Fibroblast of the conjunctiva (primary cell): ENCODE results near the gene BRSK2.

Experiments used
- DNase-seq: peaks from one replicate; pipeline ENCODE4 v3.0.0-alpha.2; 2010; ENCODE audit warnings: low read depth

The BRSK2 gene

DNA sequence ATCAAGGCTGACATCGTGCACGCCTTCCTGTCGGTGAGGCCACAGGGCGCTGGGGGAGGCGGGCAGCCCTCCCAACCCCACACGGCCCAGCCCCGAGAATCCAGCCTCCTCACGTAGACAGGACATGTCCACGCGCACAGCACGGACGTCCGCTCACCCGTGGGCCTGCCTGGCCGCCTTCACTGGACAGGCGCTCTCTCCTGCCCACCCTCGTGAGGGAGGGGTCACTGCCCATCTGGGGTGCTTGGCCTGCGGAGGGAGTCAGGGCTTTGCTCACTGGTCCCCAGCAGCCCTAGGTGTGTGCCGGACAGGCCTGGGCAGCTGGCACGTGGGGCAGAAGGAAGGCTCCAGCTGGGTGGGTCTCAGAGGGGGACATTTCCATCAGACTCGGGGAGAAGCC is 64.8 kb downstream of the BRSK2 start:
- DNase-seq: no peak

DNA sequence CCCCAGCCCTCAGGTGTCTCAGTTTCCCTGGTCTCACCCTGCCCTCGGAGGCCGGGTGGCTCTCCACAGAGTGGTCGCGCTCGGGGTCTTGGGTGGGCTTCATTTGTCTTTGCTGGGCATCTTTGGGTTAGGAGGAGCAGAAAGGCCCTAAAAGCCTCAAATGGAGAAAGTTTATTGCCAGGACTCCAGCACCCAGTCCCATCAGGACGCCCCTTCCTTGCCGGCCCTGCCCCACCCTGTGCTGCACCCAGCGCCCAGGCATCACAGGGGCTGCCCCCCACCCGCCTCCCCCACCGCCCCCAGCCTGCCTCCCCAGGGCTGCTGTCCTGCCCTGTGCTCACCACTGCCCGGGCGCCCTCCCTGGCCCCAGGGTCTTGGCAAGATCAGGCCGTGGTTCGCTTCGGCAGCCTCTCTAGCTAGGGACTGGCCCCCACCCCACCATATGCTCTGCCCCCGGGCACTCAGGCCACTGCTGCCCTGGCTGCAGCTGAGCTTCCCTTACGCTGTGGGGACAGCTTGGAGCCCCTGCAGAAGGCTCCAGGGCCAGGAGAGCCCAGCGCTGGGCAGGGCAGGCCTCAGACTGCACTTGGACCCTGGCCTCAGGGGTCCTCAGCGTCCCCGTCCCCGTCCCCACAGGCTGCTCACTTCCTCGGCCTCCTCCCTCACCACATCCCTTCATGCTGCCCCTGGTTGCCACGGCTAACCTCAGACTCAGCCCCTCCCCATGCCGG is 65.5 kb downstream of the BRSK2 start:
- DNase-seq: no peak

DNA sequence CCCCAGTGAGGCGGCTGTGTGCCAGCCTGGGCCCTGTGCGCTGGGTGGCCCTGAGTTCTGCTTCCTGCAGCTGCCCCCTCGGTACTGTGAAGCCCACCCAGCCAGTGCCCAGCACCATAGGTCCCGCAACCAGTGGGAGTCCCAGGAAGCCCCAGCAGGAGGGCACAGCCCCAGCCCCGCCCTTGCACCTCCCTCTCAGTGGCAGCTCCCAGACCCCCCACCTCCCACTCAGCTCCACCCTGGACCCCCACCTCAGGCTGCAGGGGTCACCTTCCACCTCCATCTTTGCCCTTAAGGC is 66.0 kb downstream of the BRSK2 start:
- DNase-seq: no peak

DNA sequence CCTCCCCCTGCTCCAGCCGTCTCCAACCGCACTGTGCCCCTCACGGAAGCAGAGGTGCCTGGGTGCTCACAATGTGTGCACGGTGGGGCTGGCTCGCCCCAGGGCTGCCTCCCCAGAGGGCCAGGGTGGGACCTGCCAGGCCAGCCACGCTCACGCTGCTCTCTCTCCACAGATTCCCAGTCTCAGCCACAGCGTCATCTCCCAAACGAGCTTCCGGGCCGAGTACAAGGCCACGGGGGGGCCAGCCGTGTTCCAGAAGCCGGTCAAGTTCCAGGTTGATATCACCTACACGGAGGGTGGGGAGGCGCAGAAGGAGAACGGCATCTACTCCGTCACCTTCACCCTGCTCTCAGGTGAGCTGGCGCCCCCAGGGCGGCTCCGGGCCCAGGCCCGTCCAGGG is 66.4 kb downstream of the BRSK2 start:
- DNase-seq: no peak

DNA sequence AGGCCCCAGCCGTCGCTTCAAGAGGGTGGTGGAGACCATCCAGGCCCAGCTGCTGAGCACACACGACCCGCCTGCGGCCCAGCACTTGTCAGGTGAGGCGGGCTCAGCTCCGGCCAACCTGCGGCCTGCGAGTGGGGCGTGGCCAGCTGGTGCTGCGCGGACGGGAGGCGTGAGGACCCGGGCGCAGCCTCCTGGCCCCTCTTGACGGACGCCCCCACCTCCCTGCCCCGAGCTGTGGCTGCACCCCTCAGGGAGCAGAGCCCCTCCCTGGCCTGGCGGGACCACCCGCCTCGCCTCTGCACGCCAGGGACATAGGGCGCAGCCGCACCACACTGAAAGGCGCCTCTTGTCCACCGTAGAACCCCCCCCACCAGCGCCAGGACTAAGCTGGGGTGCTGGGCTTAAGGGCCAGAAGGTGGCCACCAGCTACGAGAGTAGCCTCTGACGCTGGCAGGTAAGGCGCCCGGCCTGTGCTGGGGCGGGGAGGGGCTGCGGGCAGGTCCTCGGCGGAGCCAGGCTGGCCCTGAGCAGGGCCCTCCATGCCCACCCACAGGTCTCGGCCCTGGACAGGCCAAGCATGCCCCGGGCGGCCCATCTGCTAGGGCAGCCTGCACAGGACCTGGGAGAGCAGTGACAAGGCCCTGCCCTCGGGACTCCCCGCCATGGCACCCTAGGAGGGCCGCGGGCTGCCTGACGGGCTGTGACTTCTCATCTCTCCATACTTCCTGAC is 67.0 kb downstream of the BRSK2 start:
- no peak for DNase-seq

DNA sequence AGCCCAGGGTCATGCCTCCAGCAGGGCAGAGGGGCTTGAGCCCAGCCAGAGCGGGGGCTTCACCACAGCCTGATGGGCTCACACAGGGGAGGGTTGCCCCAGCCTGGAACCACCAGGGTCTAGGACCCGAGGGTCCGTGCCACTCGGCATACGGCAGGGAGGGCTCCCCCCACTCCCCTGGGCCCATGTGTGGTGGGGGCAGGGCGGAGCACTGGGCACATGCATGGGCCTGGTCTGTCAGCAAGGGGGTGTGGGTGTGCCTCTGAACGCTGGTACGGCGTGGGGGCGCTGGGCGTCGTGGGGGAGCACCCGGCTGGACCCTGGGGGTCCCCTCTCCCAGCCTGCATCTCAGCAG is 67.6 kb downstream of the BRSK2 start:
- DNase-seq: no peak

DNA sequence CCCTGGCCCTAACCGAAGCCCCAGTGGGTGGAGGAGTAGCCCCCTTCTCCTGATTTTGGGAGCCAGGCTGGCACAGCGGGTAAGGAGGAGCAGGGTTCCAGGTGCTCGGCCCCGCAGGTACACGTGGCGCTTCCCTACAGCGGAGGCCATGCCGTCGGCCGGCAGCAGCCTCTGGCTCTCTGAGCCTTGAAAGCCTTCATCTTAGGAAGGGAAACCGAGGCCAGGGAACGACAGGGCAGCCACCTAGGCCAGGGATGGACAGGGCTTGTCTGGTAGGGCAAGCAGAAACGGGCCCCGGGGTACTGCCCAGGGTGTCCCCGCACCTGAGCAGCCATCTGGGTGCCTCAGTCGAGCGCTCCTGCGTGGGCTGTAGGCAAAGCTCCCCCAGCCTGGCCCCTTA is 68.1 kb downstream of the BRSK2 start:
- DNase-seq: no peak

DNA sequence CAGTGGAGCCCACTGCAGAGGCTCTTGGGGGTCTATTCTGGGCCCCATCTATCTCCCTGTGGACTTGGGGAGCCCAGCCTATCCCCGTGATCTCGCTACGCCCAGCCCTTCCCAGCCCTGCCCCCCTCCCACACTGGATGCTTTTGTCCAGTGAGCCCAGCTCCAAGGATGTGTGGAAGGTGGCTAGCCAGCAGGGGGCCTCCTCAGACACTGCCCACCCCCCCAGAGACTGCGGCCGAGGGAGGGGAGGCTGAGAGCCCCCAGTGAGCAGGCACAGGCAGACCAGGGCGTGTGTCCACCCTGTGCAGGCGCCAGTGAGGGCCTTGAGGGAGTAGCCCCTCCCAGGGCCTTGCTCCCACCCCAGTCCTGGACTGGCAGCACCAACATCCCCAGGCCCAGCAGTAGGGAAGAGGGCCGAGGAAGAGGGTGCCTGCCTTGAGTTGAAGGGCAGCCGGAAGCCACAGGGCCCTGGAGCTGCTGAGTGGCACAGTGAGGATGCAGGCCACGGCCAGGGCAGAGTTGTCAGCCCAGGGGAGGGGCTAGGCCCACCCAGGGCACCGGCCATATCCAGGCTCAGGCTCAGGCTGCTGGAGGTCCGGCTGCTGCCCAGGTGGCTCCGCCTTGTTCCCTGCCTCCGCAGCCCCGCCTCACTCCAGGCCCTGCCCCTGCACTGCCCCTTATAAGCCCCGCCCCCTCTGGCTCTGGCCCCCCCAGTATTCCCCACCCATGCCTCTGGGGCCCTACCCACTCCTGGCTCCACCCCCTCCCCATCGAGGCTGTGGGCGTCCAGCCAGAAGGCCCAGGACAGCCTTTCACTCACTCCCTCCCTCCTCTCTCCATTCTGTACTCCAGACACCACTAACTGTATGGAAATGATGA is 68.8 kb downstream of the BRSK2 start:
- DNase-seq: peak; percentile 20

DNA sequence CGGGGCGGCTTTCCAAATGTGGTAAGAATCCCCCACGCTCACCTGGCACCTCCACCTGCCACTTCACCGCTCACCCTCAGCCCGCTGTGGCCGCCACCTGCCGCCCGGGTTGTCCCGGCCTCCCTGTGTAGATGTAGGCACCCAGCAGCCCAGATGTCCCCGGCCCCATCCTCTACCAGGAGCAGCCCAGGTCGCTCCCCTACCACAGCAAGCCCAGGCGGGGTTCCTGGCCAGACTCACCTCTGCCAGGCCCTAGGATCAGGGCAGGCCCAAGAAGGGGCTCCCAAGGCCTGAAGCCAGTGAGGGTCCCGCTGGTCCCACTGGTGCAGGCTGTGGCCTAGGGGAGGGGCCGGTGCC is 69.5 kb downstream of the BRSK2 start:
- DNase-seq: no peak

DNA sequence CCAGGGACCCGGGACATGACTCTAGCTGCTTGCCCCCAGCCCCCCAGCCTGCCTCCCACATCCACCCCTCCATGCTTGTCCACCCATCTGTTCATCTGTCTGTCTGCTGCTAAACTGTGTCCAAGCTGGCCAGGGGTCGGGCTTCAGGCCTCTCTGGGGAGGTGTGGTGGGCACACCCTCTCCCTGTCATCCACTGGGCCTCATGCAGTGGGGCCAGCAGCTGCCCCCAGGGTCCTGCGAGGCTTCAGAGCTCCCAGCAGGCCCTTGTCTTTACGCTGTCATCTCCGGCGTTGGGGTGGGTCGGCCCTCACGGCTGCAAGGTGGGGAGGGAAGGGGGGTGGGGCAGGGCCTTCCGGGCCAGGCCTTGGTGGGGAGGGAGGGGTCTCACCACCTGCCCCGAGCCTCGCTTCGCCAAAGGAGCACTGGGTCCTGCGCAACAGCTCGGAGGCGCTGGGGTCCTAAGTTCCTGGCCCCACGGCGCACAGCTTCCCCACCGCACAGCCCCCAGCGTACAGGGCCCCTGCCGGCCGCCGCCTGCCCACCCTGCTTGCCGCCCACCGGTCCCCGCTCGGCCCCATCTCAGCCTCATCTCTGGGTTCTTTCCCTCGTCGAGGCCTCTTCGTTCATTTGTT is 70.1 kb downstream of the BRSK2 start:
- DNase-seq: no peak

DNA sequence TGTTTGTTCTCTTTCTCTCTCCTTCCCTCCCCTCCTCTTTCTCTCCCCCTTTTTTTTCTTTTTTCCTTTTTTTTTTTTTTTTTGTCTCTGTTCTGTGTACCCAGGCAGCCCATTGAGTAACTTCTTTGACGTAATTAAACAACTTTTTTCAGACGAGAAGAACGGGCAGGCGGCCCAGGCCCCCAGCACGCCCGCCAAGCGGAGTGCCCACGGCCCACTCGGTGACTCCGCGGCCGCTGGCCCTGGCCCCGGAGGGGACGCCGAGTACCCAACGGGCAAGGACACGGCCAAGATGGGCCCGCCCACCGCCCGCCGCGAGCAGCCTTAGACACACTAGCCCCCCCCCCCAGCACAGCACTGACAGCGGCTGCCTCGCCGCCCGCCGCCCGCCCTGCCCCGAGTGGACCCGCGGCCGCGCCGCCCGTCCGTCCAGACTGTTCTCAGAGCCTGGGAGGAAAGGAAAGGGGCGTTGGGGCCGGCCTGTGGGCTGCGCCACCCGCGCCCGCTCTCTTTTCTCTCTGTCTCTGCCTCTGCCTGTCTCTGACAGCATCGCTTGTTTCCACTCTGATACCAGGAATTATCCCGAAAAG is 70.8 kb downstream of the BRSK2 start:
- DNase-seq: no peak

DNA sequence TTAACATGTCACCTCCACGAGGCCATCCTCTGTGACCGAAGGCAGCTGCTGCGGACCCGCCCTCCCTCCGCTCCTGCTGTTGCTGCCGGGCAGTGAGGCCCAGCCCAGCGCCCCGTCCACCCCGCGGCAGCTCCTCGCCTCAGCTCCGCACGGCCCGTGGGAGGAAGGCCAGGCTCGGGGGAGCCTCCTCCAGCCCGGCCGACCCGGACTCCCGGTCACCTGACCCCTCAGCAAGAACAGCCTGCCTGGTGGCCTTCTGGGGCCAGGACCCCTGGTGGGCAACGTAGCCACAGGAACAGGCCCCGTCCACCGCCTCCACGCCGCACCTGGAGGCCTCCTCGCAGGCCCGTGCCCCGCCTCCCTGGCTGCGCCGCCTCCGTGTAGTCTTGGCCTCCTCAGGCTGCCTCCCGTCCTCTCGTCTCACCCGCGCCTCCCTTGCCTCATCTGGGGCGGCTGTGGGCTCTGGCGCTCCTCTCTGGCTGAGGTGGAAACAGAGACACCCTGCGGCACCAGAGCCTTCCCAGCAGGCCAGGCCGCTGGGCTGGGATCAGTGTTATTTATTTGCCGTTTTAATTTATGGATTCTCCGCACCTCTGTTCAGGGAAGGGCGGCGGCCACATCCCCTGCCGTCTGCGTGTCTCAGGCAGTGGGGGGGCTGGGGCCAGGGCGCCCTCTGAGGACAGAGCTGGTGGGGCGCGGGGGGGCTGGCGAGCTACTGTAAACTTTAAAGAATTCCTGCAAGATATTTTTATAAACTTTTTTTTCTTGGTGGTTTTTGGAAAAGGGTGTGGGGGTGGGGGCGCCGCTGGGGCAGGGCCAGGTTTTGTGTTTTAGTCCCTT is 71.5 kb downstream of the BRSK2 start:
- DNase-seq: no peak

DNA sequence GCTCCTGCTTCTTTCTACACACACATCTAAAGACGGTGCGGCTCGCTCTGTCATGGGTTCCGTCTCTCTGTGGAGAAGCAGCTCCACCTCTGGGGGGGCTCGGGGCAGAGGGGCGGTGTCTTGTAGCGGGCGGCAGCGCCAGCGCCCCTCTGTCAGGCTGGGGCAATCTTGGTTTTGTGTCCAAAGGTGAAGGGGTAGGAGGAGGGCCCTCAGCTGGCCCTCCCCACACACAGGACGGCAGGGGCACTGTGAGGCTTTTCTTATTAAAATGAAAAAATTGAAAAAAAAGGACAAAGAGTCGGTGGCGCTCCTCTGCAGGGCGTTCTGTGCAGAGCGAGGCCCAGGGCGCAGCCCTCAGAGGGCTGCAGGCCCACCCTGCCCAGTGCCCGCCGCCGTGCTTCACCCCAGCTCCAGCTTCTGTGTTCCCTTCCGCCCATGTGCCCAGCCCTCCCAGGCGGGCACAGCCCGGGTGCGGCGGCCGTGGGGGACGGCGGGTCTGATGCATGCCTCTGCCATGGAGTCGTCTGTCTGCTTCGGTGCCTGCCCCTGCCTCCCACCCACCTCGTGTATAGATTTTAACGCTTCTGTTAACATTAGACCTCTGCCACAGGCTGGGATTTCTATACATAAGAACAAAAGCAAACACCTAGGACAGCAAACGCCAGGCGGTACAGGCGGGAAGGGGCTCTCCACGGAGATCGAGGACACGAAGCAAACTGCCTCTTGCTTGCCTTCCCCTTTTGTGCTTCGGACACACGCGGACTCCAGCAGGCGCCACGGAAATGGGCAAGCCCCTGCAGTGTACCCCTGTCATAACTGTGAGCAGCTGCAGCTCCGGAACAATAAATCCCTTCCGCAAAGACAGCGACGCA is 72.3 kb downstream of the BRSK2 start:
- no peak for DNase-seq

DNA sequence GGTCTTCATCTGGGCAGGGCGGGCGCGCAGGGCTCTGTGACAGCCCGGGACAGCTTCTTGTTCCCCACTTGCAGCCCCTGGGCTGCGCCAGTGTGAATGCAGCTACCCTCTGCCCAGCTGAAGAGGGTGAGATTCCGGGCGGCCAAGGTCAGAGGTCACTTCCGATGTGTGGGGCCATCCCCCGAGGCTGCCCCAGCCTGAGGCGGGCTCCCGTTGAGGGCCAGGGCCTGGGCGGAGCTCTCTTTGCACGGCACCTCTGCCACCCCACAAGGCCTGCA is 72.9 kb downstream of the BRSK2 start:
- DNase-seq: no peak

DNA sequence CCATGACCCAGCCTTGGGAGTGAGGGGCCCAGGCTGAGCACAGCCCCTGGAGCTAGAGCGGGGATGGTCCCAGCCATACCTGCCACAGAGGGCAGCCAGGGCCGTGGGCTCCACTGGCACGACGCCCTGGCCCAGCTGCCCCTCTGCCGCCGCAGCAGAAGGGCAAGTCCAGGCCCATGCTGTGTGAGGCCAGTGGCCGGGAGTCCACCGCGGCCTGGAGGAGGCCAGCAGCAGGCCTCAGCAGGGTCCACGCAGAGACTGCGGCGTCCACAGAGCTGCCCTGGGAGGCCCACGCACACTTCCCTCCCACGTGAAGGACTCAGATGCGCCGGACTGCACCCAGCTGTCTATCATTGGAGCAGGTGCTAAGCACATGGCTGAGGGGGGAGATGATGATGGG is 73.3 kb downstream of the BRSK2 start:
- DNase-seq: no peak

DNA sequence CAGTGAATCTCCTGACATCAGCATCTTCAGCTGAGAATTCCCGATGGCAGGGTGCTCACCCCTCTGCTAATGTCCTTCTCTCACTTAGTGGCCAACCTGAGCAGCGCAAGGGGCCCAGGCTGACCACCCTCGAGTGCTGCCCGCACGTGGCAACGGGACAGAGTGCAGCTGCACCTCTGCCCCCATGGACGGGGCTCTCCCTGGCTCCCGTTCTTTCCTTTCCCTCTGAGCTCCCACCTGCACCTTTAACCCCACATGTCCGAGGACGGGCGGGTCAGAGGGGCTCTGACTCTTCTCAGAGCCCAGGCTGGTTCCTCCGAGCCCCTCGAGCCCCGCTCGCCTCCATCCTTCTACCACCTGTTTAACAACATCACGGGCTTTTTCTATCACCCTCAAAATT is 77.0 kb downstream of the BRSK2 start:
- DNase-seq: no peak

DNA sequence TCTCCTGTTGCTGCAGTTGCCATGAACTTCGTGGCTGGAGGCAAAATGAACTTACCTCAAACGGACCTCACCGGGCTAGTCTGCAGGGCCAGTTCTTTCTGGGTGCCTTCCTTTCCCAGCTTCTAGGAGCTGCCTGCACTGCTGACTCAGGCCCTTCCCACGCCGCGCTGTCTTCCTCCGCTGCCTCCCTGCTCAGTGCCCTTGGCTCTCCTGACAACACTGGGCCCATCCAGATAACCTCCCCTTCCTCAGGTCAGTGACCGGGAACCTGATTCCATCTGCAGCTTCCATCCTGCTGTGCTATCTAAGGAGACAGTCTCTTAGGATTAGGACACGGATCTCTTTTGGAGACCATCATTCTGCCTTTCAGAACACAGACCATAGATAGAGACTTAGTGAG is 77.5 kb downstream of the BRSK2 start:
- no peak for DNase-seq

DNA sequence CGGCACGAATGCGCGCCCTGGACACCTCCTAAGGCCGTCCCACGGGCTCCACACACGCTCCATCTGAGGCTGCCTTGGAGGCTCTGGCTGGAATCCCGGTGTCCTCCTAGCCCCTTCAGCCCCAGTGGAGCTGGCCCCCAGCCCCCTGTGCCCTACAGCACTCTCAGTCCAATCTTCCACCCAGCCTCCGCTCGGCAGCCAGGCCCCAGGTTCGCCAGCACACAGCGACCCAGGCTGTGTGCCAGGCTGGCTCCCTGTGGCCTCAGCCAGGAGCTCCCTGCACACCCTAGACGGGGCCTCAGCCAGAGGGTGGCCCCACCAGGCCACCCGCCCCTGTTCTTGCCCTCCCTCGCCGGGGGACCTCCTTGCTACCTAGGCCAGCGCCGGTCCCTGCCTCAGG is 78.3 kb downstream of the BRSK2 start:
- DNase-seq: no peak

DNA sequence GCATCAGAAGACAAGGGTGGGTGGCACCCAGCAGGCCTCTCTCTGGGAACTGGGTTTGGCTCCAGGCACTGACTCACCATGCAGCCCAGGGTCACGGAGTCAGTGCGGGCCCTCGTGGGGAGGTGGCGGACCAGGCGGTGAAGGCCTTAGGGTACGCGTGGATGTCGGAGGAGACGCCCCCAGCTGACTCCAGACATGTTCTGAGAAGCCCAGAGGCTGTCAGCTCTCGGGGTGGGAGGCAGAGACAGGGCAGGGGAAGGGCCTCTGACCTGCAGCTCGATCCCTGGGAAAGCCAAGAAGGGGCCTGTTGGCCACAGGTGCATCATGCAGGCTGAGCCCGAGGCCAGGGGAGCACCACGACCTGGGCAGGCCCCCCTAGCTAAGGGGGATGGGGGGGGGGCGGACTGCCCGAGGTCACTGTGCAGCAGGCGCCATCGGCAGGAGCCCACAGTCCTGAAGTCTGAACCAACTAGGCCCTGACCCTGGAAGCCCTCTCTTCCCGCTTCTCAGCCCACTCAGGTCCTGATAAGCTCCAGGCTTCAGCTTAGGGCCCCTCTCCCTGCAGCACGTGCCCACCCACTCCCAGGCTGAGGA is 78.8 kb downstream of the BRSK2 start:
- DNase-seq: no peak

DNA sequence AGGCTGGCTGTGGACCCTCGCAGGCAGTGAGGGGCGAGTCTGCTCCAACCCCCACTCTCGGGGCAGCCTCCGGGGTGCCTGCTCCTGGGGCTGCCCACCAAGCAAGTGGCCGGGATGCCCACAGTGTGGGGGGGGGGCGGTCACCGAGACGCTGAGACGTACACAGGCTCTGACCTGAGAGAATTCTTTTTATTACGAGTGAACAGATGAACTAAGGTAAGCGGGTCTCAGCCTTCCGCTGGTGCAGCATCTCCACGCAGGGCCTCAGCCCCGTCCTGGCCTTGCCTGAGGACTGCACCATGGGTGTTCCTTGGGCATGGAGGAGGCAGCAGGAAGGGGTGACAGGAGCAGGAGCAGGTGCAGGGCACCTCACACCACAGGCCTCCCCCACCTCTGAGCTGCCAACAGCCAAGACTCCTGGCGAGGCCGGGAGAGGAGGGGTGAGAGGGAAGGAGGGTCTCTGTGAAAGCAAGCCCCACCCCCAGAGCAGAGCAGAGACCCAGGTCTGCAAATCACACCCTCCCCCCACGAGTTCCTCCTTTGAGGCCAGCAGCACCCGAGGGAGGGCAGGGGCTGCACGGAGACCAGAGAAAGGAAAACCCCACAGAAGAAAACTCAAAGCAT is 79.7 kb downstream of the BRSK2 start:
- DNase-seq: no peak
